GM18498 (cell line): ENCODE results near the gene HPSE.
"Not testable (repeated sequence)": the region's sequence is repeated elsewhere in the genome, so short reads cannot be mapped to it uniquely, and the experiment has no call there.

Experiments
- ATAC-seq: cut with Tn5 transposase; IDR thresholded peaks from one replicate; pipeline ENCODE4 v1.9.1; 2021; ENCODE audit warnings: mild to moderate bottlenecking, moderate library complexity; ENCODE audit not compliant: unreplicated experiment

Gene HPSE

DNA sequence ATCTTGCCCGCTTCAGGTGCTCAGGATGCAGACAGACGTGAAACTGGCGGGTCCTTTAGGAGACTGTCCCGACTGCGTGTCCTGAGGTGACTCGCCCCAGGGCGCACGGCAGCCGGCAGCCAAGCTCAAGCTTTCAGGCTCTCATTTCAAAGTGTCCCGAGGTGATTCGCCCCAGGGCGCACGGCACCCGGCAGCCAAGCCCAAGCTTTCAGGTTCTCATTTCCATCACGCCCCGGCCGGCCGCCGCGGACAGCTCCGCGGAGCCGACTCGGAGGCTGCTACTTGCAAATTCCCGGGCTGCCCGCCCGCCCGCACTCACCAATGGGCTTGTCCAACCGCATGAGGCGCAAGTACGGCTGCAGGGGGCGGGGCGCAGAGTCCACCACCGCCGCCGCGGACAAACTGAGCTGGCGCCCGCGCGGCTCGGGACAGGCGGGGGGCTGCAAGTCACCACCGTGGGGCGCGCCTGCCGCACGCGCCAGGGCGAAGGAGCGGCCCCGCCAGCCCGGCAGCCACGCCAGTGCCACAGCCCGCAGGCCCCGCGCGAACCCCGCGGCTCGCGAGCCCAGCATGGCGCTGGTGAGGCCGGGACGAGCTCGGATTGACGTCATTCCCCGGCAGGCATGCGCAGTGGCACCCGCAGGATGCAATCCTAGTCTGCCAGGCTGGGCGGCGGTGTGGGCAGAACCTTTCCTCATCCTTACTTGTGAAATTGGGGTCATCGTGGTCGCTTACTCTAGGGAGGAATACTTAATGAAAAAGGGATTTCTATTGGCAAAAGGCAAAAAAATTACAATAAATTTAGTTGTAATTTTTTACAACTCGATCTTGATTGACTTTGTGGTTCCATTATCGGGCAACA is 50.2 kb downstream of the HPSE start, which contains the start of gene COQ2:
Gene COQ2, minus strand, starts transcription at position 606 of the 862 bp plus-strand sequence. Its CDS starts 34 bp downstream, at position 572.
- ATAC-seq: peak; percentile 83

GRCh38 chr4:83283181-83283580 is 51.5 kb downstream of the HPSE start:
- ATAC-seq: no peak

DNA sequence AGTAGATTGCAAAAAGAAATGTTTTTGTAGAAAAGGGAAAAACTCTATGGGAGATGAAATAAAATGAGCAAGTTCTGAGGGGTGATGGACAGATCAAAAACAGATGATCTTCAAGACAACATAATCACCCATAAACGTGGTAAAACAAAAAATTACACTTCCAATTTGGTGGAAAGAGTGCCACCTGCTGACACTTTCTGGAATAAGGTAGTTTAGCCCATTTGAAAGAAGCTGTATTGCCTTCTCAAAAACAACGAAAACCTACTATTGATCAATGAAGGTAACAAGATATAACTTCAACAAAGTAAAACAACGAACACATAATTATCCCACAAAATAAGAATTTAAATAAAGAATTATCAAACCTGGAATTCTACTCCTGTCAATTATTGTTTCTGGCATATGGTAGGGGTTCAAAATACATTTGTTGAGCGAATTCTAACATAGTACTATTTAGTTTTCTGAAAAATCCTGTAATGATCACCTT is 52.6 kb downstream of the HPSE start:
- no peak for ATAC-seq

GRCh38 chr4:83281307-83281706 is 53.3 kb downstream of the HPSE start:
- ATAC-seq: peak; percentile 28

GRCh38 chr4:83276299-83277040 is 58.2 kb downstream of the HPSE start:
- ATAC-seq: peak; percentile 73

DNA sequence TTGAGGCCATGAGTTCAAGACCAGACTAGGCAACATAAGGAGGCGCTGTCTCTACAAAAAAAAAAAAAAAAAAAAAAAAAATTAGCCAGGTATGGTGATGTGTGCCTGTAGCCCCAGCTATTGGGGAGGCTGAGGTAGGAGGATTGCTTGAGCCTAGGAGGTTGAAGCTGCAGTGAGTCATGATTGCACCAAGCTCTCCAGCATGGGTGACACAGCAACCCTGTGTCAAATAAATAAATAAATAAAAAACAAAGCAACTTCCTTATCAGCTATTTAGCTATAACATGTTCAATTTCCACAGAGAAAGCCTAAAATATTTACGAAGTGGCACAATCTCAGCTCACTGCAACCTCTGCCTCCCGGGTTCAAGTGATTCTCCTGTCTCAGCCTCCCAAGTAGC is 60.7 kb downstream of the HPSE start:
- ATAC-seq: not testable (repeated sequence)

GRCh38 chr4:83272900-83273299 is 61.7 kb downstream of the HPSE start:
- ATAC-seq: peak; percentile 82

DNA sequence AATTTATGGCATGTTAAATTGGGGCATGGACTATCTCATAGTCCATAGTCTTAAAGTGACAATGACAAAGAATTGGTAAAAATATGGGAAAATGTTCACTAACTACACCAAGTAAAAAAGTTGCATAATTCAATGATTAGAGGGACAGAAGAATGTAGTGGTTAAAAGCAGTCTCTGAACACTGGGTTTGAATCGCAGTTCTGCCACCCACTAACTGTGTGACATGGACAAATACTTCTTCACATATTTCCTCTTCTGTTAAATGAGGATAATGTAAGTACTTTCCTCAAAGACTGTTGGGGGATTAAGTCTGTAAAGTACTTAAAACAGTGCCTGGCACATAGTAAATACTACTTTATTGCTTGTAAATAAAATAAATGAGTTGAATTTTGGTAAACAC is 65.4 kb downstream of the HPSE start:
- ATAC-seq: no peak

DNA sequence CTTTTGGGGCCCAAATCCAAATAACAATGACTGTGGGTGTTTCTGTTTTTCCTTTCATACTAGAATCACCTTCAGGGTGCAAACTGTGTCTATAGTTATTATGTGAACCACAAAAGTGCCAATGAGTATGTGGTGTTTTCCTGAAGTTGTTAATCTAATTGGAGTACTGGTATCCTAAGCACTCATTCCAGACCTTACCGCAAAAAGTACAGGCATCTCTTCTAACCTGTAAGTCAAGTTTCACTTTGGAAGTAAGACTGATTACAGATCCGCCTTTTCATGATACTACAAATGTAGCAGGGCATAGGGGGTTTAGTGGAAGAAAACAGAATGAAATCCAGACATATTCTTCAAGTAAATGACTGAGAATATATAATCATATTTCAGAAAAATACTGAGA is 66.2 kb downstream of the HPSE start:
- no peak for ATAC-seq

DNA sequence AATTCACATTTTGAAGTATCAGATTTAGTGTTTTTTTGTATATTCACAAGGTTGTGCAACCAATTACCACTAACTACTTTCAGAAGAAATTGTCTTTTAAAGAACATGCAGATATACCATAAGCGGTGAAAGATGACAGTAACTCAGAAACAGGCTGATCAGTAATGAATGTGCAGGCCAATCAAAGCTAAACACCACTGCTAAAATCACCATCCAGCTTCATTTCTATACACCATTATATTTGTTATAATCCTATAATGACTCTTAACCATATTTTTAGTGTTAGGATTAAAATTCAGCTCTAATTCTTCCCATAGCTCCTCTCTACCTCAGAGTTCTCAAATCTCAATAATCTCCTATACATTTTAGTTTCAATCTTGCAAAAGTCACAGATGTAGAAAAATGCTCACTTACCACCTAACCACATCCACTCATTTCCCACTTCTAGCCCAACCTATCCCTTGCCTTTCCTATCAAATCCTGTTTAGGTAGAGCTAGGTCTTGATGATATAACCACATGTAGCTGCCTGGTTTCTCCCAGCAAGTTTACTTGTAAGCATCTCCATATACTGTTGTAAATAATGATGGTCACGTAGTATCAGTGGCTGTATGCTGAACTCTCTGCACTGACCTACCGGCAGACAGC is 66.7 kb downstream of the HPSE start:
- ATAC-seq: no peak

GRCh38 chr4:83267121-83267829 is 67.4 kb downstream of the HPSE start:
- no peak for ATAC-seq

- ATAC-seq: peak; percentile 52
Observed at GRCh38 chr4:83266689-83267088, 68.0 kb downstream of the HPSE start.

GRCh38 chr4:83263106-83263505 is 71.5 kb downstream of the HPSE start:
- ATAC-seq: no peak

DNA sequence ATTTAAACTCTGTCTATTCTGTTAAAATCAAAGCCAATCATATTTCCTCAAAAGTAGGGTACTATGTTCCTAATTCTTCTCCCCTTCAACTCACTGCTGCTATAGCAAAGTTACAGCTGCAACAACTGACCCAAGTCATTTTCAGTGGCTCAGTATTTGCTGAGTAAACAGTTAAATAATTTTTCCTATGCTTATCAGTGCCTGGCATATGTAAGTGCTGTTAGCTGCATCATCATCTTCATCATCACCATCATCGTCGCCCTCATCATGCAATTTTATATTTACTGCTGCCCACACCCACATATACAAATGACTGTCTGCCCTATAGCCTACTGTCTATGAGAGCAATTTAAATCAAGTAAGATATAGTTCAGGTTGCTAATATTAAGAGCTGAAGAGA is 72.0 kb downstream of the HPSE start:
- ATAC-seq: no peak

DNA sequence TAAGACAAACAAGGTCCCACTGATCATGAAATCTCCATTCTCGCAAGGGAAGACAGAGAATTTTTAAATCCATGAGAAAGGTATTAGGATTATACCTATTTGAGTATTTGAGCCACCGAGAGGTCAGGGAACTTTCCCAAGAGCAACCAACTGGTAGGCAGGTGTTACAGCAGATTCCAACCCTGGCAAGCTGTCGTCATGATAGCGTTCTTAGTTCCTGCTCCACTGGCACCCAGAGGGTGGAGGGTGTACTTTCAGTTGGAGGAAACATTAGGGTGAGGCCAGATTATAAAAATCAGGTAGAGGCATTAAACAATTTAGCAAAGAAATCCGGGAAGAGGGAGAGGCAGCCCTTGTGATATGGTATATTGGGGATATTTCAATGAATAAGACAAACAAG is 73.3 kb downstream of the HPSE start:
- no peak for ATAC-seq

GRCh38 chr4:83259586-83259985 is 75.1 kb downstream of the HPSE start:
- ATAC-seq: no peak

GRCh38 chr4:83258461-83258860 is 76.2 kb downstream of the HPSE start:
- ATAC-seq: no peak

- no peak for ATAC-seq
Observed at GRCh38 chr4:83257811-83258210, 76.8 kb downstream of the HPSE start.

DNA sequence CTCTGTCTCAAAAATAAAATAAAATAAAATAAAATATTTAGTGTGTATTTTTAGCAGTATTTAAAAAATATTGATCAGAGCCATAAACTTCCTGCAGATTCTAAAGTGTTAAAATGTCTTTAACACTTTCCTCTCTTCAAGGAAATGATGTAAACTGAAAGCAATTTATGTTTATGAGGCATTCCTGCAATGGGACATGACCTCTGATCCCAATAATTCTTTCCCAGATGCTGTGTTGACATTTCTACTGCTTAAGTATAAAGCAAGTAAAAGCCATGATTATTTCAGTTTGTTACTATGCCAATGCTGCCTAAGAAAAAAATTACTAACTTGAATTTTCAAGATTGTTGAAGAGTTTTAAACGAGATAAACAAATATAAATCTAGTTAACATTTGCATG is 79.1 kb downstream of the HPSE start:
- ATAC-seq: no peak

DNA sequence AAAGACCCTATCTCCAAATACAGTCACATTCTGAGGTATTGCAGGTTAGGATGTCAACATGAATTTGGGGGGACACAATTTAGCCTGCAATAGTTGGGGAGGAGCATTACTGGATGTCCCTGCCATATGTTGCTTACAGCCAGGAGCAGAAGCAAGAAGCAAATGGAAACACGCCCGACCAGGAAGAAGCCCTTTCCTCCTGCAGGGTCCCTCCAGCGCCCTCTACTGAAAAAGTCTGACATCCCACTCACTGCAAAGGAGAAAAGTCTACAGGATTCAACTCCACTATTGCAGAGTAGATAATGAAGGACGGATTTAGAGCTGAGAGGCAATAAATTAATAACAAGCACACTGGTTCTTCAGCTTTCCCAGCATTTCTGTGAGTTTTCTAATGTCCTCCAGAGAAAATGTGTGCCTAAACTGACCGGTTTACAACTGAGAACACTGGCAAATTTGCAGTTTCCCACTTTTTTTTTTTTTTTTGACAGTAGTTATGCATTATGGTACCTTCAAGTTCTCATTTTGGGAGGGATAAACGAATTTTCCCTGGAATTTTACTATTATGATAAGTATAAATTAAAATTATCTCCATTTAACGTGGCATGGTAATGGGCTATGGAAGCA is 81.8 kb downstream of the HPSE start:
- peak; percentile 57 for ATAC-seq
